ENCODE data around the gene C21orf91. TPM values are rescaled to one million over a fixed set of nuclear protein-coding genes. Genes with fewer than 3 reads are reported as not detected.

C21orf91 gene
- total RNA-seq, 4 donors from 2014 or later: 7.9 to 10.9 (median 9.1) TPM

GRCh38 chr21:17834639-17835354, 15.6 kb upstream of the C21orf91 start:
- DNase-seq (ENCODE audit: extremely low spot score): no peak
- no peaks in the 10 kb centered on the region for H3K27me3 ChIP-seq
- WGBS: 66% methylated on average over 4 of the region's 4 CpGs
- no peaks in the 10 kb centered on the region for H3K36me3 ChIP-seq
- H3K4me3 ChIP-seq: no peak overlapping the region
- intact Hi-C loops (cut with DNase I): no loop called here
- no peaks in the 10 kb centered on the region for H3K4me1 ChIP-seq
- H3K27ac ChIP-seq (replicated peaks in 1 of 4): no peak overlapping the region
- TF ChIP-seq POLR2A (IDR thresholded peaks at IDR 0.05; ENCODE audit: low read depth) (no peak), EP300 (IDR thresholded peaks at IDR 0.05) (no peak), CTCF (IDR thresholded peaks at IDR 0.05) (no peak), POLR2AphosphoS5 (IDR thresholded peaks at IDR 0.05) (no peak)
- H3K9me3 ChIP-seq: no peaks in the 10 kb centered on the region

GRCh38 chr21:17829472-17829871, 10.3 kb upstream of the C21orf91 start:
- 45% methylated on average over 3 of the region's 3 CpGs for WGBS
- no peak for DNase-seq (ENCODE audit: extremely low spot score)
- H3K27me3 ChIP-seq: no peaks in the 10 kb centered on the region
- H3K4me1 ChIP-seq: no peaks in the 10 kb centered on the region
- intact Hi-C loops (cut with DNase I): loop anchor here (10.0 kb wide), 1 partner anchor 215 kb away; the partner anchor contains the start of gene BTG3
- TF ChIP-seq POLR2AphosphoS5 (IDR thresholded peaks at IDR 0.05) (no peak), POLR2A (IDR thresholded peaks at IDR 0.05; ENCODE audit: low read depth) (no peak), CTCF (IDR thresholded peaks at IDR 0.05) (no peak), EP300 (IDR thresholded peaks at IDR 0.05) (no peak)
- no peak overlapping the region for H3K27ac ChIP-seq (replicated peaks in 1 of 4)
- H3K4me3 ChIP-seq: no peak overlapping the region
- H3K36me3 ChIP-seq: no peaks in the 10 kb centered on the region
- H3K9me3 ChIP-seq: no peaks in the 10 kb centered on the region

GRCh38 chr21:17828223-17828622, 9.1 kb upstream of the C21orf91 start:
- H3K27ac ChIP-seq (replicated peaks in 1 of 4): no peak overlapping the region
- no peaks in the 10 kb centered on the region for H3K9me3 ChIP-seq
- intact Hi-C loops (cut with DNase I): loop anchor here (10.0 kb wide), 1 partner anchor 213 kb away; the partner anchor contains the start of gene BTG3
- no peaks in the 10 kb centered on the region for H3K4me1 ChIP-seq
- TF ChIP-seq POLR2AphosphoS5 (IDR thresholded peaks at IDR 0.05) (no peak), CTCF (IDR thresholded peaks at IDR 0.05) (no peak), POLR2A (IDR thresholded peaks at IDR 0.05; ENCODE audit: low read depth) (no peak), EP300 (IDR thresholded peaks at IDR 0.05) (no peak)
- WGBS: 54% methylated on average over 3 of the region's 3 CpGs
- no peak for DNase-seq (ENCODE audit: extremely low spot score)
- H3K36me3 ChIP-seq: no peaks in the 10 kb centered on the region
- H3K27me3 ChIP-seq: no peaks in the 10 kb centered on the region
- no peak overlapping the region for H3K4me3 ChIP-seq

GRCh38 chr21:17823846-17824245, 4.7 kb upstream of the C21orf91 start:
- peaks cover 3 to 6% (median 5%) of the 10 kb centered on the region in 4 donors for H3K4me1 ChIP-seq
- H3K27ac ChIP-seq (replicated peaks in 1 of 4): no peak overlapping the region
- TF ChIP-seq POLR2A (IDR thresholded peaks at IDR 0.05; ENCODE audit: low read depth): no peak
- TF ChIP-seq EP300 (IDR thresholded peaks at IDR 0.05): no peak
- no peak for TF ChIP-seq CTCF (IDR thresholded peaks at IDR 0.05)
- no peak for TF ChIP-seq POLR2AphosphoS5 (IDR thresholded peaks at IDR 0.05)
- intact Hi-C loops (cut with DNase I): loop anchor here (10.0 kb wide), 1 partner anchor 209 kb away; the partner anchor contains the start of gene BTG3
- DNase-seq (ENCODE audit: extremely low spot score): no peak
- H3K36me3 ChIP-seq: no peaks in the 10 kb centered on the region
- no peaks in the 10 kb centered on the region for H3K9me3 ChIP-seq
- 76% methylated on average over 6 of the region's 6 CpGs for WGBS
- H3K27me3 ChIP-seq: no peaks in the 10 kb centered on the region
- no peak overlapping the region for H3K4me3 ChIP-seq
